KMS-11 (cell line): ENCODE data around the gene POU5F2.

Source experiments
- H2AFZ ChIP-seq: fragments of 200-600 bp; sonication (generic); 2 replicates; pipeline ENCODE4 v1.6.1; 2016; ENCODE audit warnings: antibody characterized with exemption, mixed run types, low read depth
- H3K27ac ChIP-seq: fragments of 200-600 bp; sonication (generic); 2 replicates; pipeline ENCODE4 v1.6.1; 2016; ENCODE audit warnings: mild to moderate bottlenecking, mixed run types
- H3K27me3 ChIP-seq: fragments of 200-600 bp; sonication (generic); 2 replicates; pipeline ENCODE4 v1.6.1; 2017; ENCODE audit warnings: mild to moderate bottlenecking, low read depth, mixed run types, moderate library complexity; ENCODE audit not compliant: insufficient read depth
- H3K36me3 ChIP-seq: fragments of 200-600 bp; sonication (generic); 2 replicates; pipeline ENCODE4 v1.6.1; 2017; ENCODE audit warnings: mild to moderate bottlenecking, mixed run types; ENCODE audit not compliant: insufficient read depth
- H3K4me1 ChIP-seq: fragments of 200-600 bp; sonication (generic); 2 replicates; pipeline ENCODE4 v1.6.1; 2016; ENCODE audit warnings: mild to moderate bottlenecking, low read depth, mixed run types; ENCODE audit not compliant: poor library complexity, severe bottlenecking
- H3K4me2 ChIP-seq: fragments of 200-600 bp; sonication (generic); 2 replicates; pipeline ENCODE4 v1.7.0; 2016; ENCODE audit warnings: mild to moderate bottlenecking, mixed run types
- H3K4me3 ChIP-seq: fragments of 200-600 bp; sonication (generic); IDR thresholded peaks from 2 replicates; pipeline ENCODE4 v1.6.1; 2017; ENCODE audit warnings: low read depth, low read length, mixed read lengths; ENCODE audit not compliant: insufficient read depth
- H3K79me2 ChIP-seq: fragments of 200-600 bp; sonication (generic); 2 replicates; pipeline ENCODE4 v1.6.1; 2016; ENCODE audit warnings: low read depth, mixed run types; ENCODE audit not compliant: insufficient read depth
- H3K9ac ChIP-seq: fragments of 200-600 bp; sonication (generic); 2 replicates; pipeline ENCODE4 v1.6.1; 2016; ENCODE audit warnings: mild to moderate bottlenecking, mixed run types
- H4K20me1 ChIP-seq: fragments of 200-600 bp; sonication (generic); 2 replicates; pipeline ENCODE4 v1.6.1; 2016; ENCODE audit warnings: mild to moderate bottlenecking, mixed run types; ENCODE audit not compliant: insufficient read depth
- TF ChIP-seq, protein P1 (sequence below): fragments of 200-600 bp; sonication (generic); conservative IDR thresholded peaks from 2 replicates; pipeline ENCODE4 v1.6.1; 2017; ENCODE audit warnings: low read depth, mild to moderate bottlenecking, antibody characterized with exemption, low read length, moderate library complexity, mixed read lengths

Gene POU5F2

DNA sequence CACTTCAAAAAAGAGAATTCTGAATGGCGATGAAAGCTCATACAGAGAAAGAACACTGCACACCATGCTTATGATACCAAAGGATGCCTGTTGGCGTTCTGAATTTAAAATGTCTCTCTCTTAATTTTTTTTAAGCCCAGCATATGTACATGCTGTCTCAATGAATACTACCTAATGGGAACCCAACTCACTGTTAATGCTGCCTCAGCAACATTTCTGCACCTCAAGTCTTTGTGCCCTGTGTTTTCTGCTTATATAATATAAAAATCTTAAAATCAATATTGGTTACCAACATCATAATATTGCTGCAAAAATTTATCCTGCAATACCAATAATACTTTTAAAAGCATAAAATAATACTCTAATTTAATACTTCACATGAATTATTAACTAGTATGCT is 44.1 kb upstream of the POU5F2 start:
- Histone ChIP-seq H3K36me3 (no peaks in the 10 kb centered on the region), H3K79me2 (no peaks in the 10 kb centered on the region), H4K20me1 (no peaks in the 10 kb centered on the region), H3K4me3 (no peak overlapping the region), H3K4me1 (no peaks in the 10 kb centered on the region), H3K9ac (no peak overlapping the region), H3K27me3 (no peaks in the 10 kb centered on the region), H3K27ac (no peak overlapping the region), H2AFZ (no peak overlapping the region), H3K4me2 (no peak overlapping the region)
- TF ChIP-seq, protein P1, sequence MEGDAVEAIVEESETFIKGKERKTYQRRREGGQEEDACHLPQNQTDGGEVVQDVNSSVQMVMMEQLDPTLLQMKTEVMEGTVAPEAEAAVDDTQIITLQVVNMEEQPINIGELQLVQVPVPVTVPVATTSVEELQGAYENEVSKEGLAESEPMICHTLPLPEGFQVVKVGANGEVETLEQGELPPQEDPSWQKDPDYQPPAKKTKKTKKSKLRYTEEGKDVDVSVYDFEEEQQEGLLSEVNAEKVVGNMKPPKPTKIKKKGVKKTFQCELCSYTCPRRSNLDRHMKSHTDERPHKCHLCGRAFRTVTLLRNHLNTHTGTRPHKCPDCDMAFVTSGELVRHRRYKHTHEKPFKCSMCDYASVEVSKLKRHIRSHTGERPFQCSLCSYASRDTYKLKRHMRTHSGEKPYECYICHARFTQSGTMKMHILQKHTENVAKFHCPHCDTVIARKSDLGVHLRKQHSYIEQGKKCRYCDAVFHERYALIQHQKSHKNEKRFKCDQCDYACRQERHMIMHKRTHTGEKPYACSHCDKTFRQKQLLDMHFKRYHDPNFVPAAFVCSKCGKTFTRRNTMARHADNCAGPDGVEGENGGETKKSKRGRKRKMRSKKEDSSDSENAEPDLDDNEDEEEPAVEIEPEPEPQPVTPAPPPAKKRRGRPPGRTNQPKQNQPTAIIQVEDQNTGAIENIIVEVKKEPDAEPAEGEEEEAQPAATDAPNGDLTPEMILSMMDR: no peak

DNA sequence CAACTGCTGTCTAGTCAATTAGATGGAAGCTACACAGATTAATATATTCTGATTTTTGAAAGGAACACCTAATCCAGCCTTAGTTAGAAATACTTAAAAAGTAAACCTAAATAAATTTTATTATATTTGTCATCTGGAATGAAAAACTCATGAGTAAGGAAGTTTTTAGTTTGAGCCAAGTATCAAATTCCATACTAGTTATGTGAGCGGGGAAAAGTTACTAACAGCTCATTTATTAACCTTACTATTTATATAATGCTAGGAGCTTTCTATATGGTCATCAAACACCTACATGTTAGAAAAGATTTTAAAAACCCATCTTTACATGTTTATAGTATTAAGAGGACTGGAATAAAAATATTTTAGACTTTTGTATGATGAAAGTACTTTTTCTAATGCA is 41.6 kb upstream of the POU5F2 start:
- Histone ChIP-seq H3K4me1 (no peaks in the 10 kb centered on the region), H3K4me3 (no peak overlapping the region), H3K27me3 (no peaks in the 10 kb centered on the region), H2AFZ (no peak overlapping the region), H3K27ac (no peak overlapping the region), H3K4me2 (no peak overlapping the region), H3K79me2 (no peaks in the 10 kb centered on the region), H3K36me3 (no peaks in the 10 kb centered on the region), H3K9ac (no peak overlapping the region), H4K20me1 (no peaks in the 10 kb centered on the region)
- TF ChIP-seq, protein P1: no peak

GRCh38 chr5:93777620-93778019 is 36.2 kb upstream of the POU5F2 start:
- Histone ChIP-seq H3K36me3 (no peaks in the 10 kb centered on the region), H3K27me3 (no peaks in the 10 kb centered on the region), H3K27ac (no peak overlapping the region), H3K4me3 (no peak overlapping the region), H3K4me1 (no peaks in the 10 kb centered on the region), H3K79me2 (no peaks in the 10 kb centered on the region), H4K20me1 (no peaks in the 10 kb centered on the region), H3K4me2 (no peak overlapping the region), H3K9ac (no peak overlapping the region), H2AFZ (no peak overlapping the region)
- TF ChIP-seq, protein P1: no peak

DNA sequence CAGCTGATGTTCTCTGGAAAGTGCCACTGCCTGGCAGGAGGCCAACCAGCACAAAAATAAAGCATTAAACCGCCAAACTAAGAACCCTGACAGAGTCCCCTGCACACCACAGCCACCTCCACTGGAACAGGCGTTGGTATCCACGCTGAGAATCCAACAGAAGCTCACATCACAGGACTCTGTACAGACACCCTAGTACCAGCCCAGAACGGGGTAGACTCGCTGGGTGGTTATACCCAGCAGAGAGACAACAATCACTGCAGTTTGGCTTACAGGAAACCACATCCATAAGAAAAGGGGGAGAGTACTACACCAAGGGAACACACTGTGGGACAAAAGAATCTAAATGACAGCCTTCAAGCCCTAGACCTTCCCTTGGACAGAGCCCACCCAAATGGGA is 15.0 kb upstream of the POU5F2 start:
- Histone ChIP-seq H3K79me2 (no peaks in the 10 kb centered on the region), H3K4me3 (no peak overlapping the region), H3K27ac (no peak overlapping the region), H2AFZ (no peak overlapping the region), H3K36me3 (no peaks in the 10 kb centered on the region), H3K9ac (no peak overlapping the region), H3K4me2 (no peak overlapping the region), H3K4me1 (no peaks in the 10 kb centered on the region), H3K27me3 (no peaks in the 10 kb centered on the region), H4K20me1 (no peaks in the 10 kb centered on the region)
- TF ChIP-seq, protein P1: no peak
